Smooth muscle cell (in vitro differentiated cells): ENCODE data around the gene SMARCE1. TPM values are rescaled to one million over a fixed set of nuclear protein-coding genes. Genes with fewer than 3 reads are reported as not detected.

ENCODE experiments used
- DNase-seq: peaks from one replicate; lab custom pipeline; 2025; ENCODE audit not compliant: unreplicated experiment; lab: John Stamatoyannopoulos, UW
- H2AFZ ChIP-seq: fragments of 200-600 bp; sonication (generic); 2 replicates; pipeline ENCODE4 v1.6.0; 2016; ENCODE audit warnings: antibody characterized with exemption, low read depth, mild to moderate bottlenecking
- H3F3A ChIP-seq: fragments of 200-600 bp; sonication (generic); 2 replicates; pipeline ENCODE4 v1.6.0; 2017; ENCODE audit warnings: antibody characterized with exemption, low read depth
- H3K27ac ChIP-seq: fragments of 200-600 bp; sonication (generic); 2 replicates; pipeline ENCODE4 v1.5.1; 2016; ENCODE audit warnings: low read depth, mild to moderate bottlenecking
- H3K27me3 ChIP-seq: fragments of 200-600 bp; sonication (generic); 2 replicates; pipeline ENCODE4 v1.6.1; 2016; ENCODE audit warnings: low read depth, mild to moderate bottlenecking
- H3K36me3 ChIP-seq: fragments of 200-600 bp; sonication (generic); 2 replicates; pipeline ENCODE4 v1.5.1; 2016; ENCODE audit warnings: low read depth
- H3K4me1 ChIP-seq: fragments of 200-600 bp; sonication (generic); 2 replicates; pipeline ENCODE4 v1.5.1; 2016; ENCODE audit warnings: low read depth
- H3K4me2 ChIP-seq: fragments of 200-600 bp; sonication (generic); 2 replicates; pipeline ENCODE4 v1.6.0; 2016; ENCODE audit warnings: mild to moderate bottlenecking
- H3K4me3 ChIP-seq: fragments of 200-600 bp; sonication (generic); 2 replicates; pipeline ENCODE4 v1.5.1; 2016; ENCODE audit warnings: mild to moderate bottlenecking
- H3K79me2 ChIP-seq: fragments of 200-600 bp; sonication (generic); 2 replicates; pipeline ENCODE4 v1.6.0; 2016; ENCODE audit warnings: low read depth, mild to moderate bottlenecking
- H3K9ac ChIP-seq: fragments of 200-600 bp; sonication (generic); 2 replicates; pipeline ENCODE4 v1.6.0; 2016; ENCODE audit warnings: low read depth
- H3K9me3 ChIP-seq: fragments of 200-600 bp; sonication (generic); replicated peaks from 2 replicates; pipeline ENCODE4 v1.5.1; 2016; ENCODE audit warnings: low read depth
- H4K20me1 ChIP-seq: fragments of 200-600 bp; sonication (generic); 2 replicates; pipeline ENCODE4 v1.6.0; 2016; ENCODE audit warnings: low read depth
- CTCF ChIP-seq: fragments of 200-600 bp; sonication (generic); IDR thresholded peaks from 2 replicates; pipeline ENCODE4 v1.5.1; 2017; ENCODE audit warnings: borderline replicate concordance, mild to moderate bottlenecking, antibody characterized with exemption; ENCODE audit not compliant: insufficient read depth, poor library complexity, severe bottlenecking
- WGBS: methylation state at CpG from one replicate; pipeline ENCODE4 v1.1.7; 2016; ENCODE audit warnings: low lambda C conversion rate; 5-methylcytosine and 5-hydroxymethylcytosine counted together
- polyA plus RNA-seq: library from polyadenylated mRNA; unstranded; fragments of >200 nt; fragmentation: Nextera tagmentation; extraction: Ambion mirVana; gene quantifications from 2 replicates; pipeline ENCODE4 v1.2.1, GENCODE V29; 2016
- total RNA-seq: library from RNA; depleted of rRNA; stranded (reverse); fragments of >200 nt; gene quantifications from 2 replicates; pipeline ENCODE4 v1.2.3, GENCODE V29; 2014

Gene SMARCE1
- total and polyA plus RNA-seq, 2 experiments from 2014 or later: 87.5 to 115 TPM

GRCh38 chr17:40606548-40607353 is 40.9 kb downstream of the SMARCE1 start:
- DNase-seq: no peak
- Histone ChIP-seq H3F3A (peaks cover 3% of the 10 kb centered on the region), H3K9me3 (no peaks in the 10 kb centered on the region), H3K79me2 (no peaks in the 10 kb centered on the region), H4K20me1 (no peaks in the 10 kb centered on the region), H3K4me3 (no peak overlapping the region), H3K4me1 (no peaks in the 10 kb centered on the region), H2AFZ (peak overlapping the region; percentile 47), H3K9ac (no peak overlapping the region), H3K4me2 (no peak overlapping the region), H3K27me3 (no peaks in the 10 kb centered on the region), H3K27ac (no peak overlapping the region), H3K36me3 (no peaks in the 10 kb centered on the region)
- TF ChIP-seq CTCF: no peak
- WGBS: 59% methylated on average over 10 of the region's 10 CpGs

- H3F3A ChIP-seq: peaks cover 3% of the 10 kb centered on the region
- no peak overlapping the region for H3K4me2 ChIP-seq
- no peak overlapping the region for H2AFZ ChIP-seq
- H3K27ac ChIP-seq: no peak overlapping the region
- H3K9me3 ChIP-seq: no peaks in the 10 kb centered on the region
- 89% methylated on average over 6 of the region's 6 CpGs for WGBS
- H3K79me2 ChIP-seq: no peaks in the 10 kb centered on the region
- no peaks in the 10 kb centered on the region for H3K27me3 ChIP-seq
- no peaks in the 10 kb centered on the region for H4K20me1 ChIP-seq
- no peak overlapping the region for H3K9ac ChIP-seq
- H3K4me3 ChIP-seq: no peak overlapping the region
- no peaks in the 10 kb centered on the region for H3K36me3 ChIP-seq
- H3K4me1 ChIP-seq: no peaks in the 10 kb centered on the region
- TF ChIP-seq CTCF: no peak
- no peak for DNase-seq
Observed at GRCh38 chr17:40605306-40605705, 42.3 kb downstream of the SMARCE1 start.

GRCh38 chr17:40604327-40605080 is 43.1 kb downstream of the SMARCE1 start:
- H2AFZ ChIP-seq: no peak overlapping the region
- H3K9me3 ChIP-seq: no peaks in the 10 kb centered on the region
- 92% methylated on average over 8 of the region's 8 CpGs for WGBS
- no peaks in the 10 kb centered on the region for H3K36me3 ChIP-seq
- H3F3A ChIP-seq: peaks cover 3% of the 10 kb centered on the region
- H3K27ac ChIP-seq: no peak overlapping the region
- no peak for TF ChIP-seq CTCF
- no peaks in the 10 kb centered on the region for H3K4me1 ChIP-seq
- H3K4me2 ChIP-seq: no peak overlapping the region
- DNase-seq: no peak
- H4K20me1 ChIP-seq: no peaks in the 10 kb centered on the region
- H3K79me2 ChIP-seq: no peaks in the 10 kb centered on the region
- no peak overlapping the region for H3K9ac ChIP-seq
- no peaks in the 10 kb centered on the region for H3K27me3 ChIP-seq
- no peak overlapping the region for H3K4me3 ChIP-seq
